ENCODE data around the gene MUC5AC.
"Not testable (repeated sequence)": the region's sequence is repeated elsewhere in the genome, so short reads cannot be mapped to it uniquely, and the experiment has no call there.

MUC5AC gene

GRCh38 chr11:1242751-1243150, 85.0 kb downstream of the MUC5AC start:
- not testable (repeated sequence) for DNase-seq

GRCh38 chr11:1243521-1243920, 85.8 kb downstream of the MUC5AC start:
- DNase-seq, result not testable (repeated sequence)

GRCh38 chr11:1244557-1244956, 86.8 kb downstream of the MUC5AC start:
- DNase-seq, result not testable (repeated sequence)

GRCh38 chr11:1245717-1246116, 88.0 kb downstream of the MUC5AC start:
- not testable (repeated sequence) for DNase-seq

GRCh38 chr11:1246301-1246700, 88.5 kb downstream of the MUC5AC start:
- not testable (repeated sequence) for DNase-seq

- not testable (repeated sequence) for DNase-seq
Measured at GRCh38 chr11:1247026-1247425, 89.3 kb downstream of the MUC5AC start.

- not testable (repeated sequence) for DNase-seq
Measured at GRCh38 chr11:1248951-1249350, 91.2 kb downstream of the MUC5AC start.

GRCh38 chr11:1250411-1250810, 92.7 kb downstream of the MUC5AC start:
- DNase-seq, result not testable (repeated sequence)

All from NCI-H2171 treated with DMSO at 0.1 percent for 48 hours (cell line).